ENCODE results near the gene RASL10A. TPM values are rescaled to one million over a fixed set of nuclear protein-coding genes. Genes with fewer than 3 reads are reported as not detected.
"Not testable (repeated sequence)": the region's sequence is repeated elsewhere in the genome, so short reads cannot be mapped to it uniquely, and the experiment has no call there.

RASL10A gene, protein sequence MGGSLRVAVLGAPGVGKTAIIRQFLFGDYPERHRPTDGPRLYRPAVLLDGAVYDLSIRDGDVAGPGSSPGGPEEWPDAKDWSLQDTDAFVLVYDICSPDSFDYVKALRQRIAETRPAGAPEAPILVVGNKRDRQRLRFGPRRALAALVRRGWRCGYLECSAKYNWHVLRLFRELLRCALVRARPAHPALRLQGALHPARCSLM
- 2.0 TPM for total RNA-seq

DNA sequence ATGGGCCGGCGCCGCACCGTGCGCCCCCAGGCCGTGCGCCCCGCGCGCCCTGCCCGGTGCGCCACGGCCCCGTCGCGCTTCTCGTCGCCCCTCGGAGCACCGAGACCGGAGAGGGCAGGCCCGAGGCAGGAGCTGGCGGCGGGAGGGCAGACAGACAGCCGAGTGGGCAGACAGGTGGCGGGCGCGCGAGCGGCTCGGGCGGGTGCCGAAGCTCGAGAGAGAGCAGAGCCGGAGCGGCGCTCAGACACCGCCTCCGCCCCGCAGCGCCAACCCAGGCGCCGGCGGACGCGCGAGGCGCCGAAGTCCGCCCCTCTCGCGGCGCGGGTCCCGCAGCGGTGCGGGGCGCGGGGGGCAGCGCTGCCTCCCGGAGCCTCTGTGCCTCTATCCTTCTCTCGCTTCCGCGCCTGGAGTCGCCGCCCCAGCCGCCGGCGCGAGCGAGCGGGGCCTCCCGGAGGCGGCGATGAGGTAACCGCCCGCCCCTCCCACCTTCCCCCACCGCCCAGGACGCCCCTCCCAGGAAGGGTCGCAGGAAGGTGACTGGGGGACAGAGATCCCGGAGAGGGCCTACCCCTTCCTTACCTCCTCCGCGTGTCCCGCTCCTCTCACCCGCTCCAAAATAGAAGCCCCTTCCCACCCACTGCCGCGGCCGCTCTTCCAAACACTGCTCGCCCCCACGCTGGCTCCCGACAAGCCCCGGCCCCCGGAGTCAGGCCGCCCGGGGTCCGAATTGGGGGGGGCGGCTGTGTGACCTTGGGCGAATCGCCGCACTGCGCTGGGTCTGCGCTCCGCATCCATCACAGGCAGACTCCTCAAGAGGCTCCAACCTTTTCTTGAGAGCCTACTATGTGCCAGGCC, at the start of gene RASL10A:
Gene RASL10A, minus strand, starts transcription at position 412 of the 855 bp plus-strand sequence. CDS start 451 bp downstream, outside the sequence.
- DNase-seq (ENCODE audit: low spot score in 2 of 2) (peak in 1 of 2 donors; percentile 54), FAIRE-seq (no peak)

DNA sequence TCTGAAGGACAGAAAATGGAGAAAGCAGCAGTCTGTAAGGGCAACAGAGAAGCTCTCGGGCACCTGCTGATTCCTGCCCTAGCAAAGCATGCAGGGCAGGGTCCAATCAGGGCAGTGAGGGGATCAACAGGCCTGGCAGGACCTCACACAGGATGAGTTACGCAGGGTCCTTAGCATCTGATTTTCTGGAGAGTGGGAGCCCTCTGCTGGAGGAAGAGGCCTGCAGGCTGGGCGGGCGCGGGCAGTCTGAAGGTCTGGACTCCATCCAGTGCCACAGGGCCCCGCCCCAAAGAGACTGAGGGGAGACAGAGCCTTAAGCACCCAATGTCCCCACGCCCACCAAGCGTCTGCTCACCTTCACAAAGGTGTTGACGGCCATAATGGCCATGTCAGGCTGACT, 44.0 kb upstream of the RASL10A start:
- peak in 1 of 2 donors; percentile 71 for DNase-seq (ENCODE audit: low spot score in 2 of 2)
- FAIRE-seq: no peak

DNA sequence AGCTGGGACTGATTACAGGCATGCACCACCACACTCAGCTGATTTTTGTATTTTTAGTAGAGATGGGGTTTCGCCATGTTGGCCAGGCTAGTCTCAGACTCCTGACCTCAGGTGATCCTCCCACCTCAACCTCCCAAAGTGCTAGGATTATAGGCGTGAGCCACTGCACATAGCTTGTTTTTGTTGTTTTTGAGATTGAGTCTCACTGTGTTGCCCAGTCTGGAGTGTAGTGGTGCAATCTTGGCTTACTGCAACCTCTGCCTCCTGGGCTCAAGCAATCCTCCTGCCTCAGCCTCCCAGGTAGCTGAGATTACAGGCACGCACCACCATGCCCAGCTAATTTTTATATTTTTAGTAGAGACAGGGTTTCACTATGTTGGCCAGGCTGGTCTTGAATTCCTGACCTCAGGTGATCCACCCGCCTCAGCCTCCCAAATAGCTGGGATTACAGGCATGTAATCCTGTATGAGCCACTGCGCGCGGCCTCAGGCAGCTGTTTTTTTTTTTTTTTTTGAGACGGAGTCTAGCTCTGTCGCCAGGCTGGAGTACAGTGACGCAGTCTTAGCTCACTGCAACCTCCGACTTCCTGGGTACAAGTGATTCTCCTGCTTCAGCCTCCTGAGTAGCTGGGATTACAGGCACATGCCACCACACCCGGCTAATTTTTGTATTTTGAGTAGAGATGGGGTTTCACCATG, 41.8 kb upstream of the RASL10A start:
- DNase-seq (ENCODE audit: low spot score in 2 of 2); FAIRE-seq: not testable (repeated sequence)

DNA sequence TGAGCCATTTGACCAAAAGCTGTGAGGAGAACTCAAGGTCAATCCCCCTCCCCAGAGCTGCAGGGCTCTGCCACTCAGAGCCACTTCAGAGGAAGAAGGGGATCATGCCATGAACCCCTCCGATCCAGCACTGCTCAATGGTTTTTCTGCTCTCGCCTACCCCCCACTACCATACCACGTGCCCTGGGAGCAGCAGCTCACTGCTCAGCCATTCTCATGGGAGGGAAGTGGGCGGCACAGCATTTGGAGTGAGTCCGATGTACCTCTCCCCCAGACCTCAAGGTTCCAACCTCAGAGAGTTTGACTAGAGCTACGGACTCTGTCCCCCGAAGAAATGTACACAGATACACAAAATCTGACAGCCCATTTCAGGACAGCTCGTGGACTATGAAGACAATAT, 38.4 kb upstream of the RASL10A start:
- DNase-seq (ENCODE audit: low spot score in 2 of 2) (no peak), FAIRE-seq (no peak)

DNA sequence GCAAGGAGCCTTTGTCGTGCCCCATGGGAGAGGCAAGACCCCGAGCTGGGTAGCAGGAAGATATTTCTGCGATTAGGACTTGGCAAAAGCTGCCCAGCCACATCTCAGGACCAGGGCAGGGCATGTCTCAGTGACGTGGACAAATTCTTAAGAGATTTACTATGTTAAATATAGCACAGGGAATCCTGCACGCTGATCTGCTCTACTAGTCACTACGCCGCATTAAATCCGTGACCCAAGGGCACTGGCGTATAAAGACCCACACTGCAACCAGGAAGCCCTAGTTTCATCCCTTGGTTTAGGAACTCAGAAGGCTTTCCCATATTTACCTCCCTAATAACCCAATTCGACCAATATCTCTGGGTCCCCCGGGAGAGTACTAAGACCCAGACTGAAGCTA, 37.8 kb upstream of the RASL10A start:
- DNase-seq (ENCODE audit: low spot score in 2 of 2): no peak
- no peak for FAIRE-seq

DNA sequence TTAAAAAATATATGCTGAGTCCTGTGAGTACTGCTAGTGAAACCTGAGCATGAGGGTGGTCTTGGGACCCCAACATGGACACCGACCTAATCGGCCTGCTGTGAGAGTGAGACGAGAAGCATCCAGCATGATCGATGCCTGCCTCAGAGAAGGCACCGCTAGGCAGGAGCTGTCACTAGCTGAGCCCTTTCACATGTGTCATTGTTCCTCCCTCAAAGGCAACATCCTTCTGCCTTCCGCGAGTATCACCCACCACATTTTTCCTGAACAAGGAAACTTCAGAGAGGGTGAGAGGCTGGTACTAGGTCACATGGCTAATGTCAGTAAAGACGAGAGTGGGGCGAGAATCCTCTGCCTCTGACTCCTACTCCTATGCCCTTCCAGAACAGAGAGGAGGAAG, 37.3 kb upstream of the RASL10A start:
- DNase-seq (ENCODE audit: low spot score in 2 of 2): no peak
- FAIRE-seq: no peak

DNA sequence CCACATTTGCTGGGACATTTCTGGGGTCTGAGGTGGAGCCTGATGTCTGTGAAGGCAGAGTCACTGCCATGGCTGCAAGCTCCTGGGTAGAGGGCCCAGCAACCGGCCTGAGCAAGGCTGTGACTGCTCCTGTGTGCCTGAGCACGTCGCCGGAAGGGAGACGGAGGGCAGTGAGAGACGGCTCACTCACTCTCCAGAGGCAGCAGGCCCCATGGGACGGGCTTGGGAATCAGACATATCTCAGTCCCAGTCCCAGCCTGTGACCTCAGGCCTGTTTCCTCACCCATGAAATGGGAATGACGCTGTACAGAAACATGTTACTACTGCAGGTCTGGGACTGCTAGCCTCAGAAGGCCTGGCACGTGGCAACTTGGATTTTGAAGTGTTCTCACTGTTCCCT, 36.4 kb upstream of the RASL10A start:
- FAIRE-seq (no peak), DNase-seq (ENCODE audit: low spot score in 2 of 2) (no peak)

DNA sequence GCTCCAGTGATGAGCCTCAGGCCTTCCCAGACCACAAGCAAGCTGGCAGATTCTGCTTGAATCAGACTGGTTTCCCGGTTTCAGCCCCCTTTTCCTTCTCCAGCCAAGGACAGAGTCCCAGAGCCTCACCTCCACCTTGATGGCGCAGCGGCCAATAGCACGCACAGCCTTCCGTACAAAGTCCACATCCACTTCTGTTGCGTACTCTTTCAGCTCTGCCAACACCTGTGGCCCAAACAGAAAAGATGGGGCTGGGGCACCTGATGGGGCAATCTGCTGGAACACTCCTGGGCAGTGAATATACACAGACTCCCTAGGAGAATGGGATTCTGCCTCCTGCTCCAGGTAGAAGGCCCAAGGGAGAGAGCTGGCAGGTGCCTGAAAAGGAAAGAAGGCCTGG, 35.5 kb upstream of the RASL10A start:
- DNase-seq (ENCODE audit: low spot score in 2 of 2) (no peak), FAIRE-seq (no peak)

DNA sequence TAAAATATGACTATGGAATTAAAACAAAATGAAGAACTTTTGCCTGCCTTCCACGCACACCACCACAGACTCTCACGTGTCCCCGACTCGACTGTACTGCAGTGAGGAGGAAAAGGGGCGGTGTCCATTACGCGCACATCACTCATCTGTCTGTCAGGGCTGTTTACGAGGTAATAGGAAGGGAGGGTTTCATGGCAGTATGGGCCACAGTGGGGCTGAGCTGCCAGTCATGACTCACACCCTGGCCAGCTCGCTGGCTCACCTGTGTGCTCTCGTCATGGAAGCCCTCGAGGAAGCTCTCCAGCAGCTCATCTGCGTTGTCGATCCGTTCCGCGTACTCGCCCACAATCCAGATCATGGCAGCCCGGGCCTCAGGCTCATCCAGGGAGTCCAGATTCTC, 33.5 kb upstream of the RASL10A start:
- FAIRE-seq (no peak), DNase-seq (ENCODE audit: low spot score in 2 of 2) (no peak)

DNA sequence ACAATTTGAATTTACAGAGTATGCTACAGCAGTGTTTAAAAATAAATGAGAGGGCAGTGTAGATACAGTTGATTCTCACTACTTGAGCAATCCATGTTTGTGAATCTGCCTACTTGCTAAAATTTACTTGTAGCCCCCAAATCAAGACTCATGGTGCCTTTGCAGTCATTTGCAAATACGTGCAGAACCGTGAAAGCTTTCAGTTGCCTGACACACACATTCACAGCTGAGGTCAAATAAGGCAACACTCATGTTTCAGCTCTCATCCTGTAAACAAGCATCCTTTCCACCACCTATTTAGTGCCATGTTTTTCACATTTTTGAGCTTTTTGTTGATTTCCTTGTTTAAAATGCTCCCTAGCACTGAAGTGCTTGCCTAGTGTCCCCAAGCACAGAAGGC, 32.5 kb upstream of the RASL10A start:
- DNase-seq (ENCODE audit: low spot score in 2 of 2): no peak
- no peak for FAIRE-seq

DNA sequence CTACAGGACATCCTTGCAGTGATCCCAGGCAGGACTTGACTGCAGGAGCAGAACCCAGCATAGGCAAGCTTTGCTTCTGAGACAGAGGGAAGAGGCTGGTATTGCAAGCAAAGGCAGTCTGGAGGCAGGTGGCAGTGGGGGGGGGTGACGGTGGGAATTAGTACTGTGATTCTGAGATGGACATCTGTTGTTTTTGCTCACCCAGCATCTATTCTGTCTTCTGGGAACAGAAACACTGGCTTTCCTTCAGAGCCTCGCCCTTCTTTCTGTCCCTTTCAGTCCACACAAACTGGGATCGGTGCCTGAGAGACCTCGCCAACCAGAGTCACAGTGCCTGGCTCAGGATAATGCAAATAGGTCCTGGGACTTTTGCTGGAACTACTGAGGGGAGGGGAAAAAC, 31.2 kb upstream of the RASL10A start:
- no peak for FAIRE-seq
- no peak for DNase-seq (ENCODE audit: low spot score in 2 of 2)

DNA sequence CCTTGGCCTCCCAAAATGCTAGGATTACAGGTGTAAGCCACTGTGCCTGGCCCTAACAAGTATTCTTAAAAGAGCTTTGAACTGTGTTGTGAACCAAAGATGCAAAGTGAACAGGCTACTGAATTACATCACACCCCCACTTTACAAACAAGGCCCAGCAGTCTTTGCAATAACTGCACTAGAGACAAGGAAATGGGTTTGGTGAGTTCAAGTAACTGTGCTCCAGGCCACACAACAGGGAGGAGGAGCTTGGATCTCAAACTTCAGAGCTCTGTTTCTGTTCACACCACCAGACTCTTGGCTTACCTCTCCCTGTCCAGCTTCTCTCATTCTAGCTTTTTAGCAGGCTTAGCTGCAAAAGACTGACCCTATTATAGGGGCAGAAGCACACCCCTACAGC, 30.4 kb upstream of the RASL10A start:
- FAIRE-seq (no peak), DNase-seq (ENCODE audit: low spot score in 2 of 2) (no peak)

DNA sequence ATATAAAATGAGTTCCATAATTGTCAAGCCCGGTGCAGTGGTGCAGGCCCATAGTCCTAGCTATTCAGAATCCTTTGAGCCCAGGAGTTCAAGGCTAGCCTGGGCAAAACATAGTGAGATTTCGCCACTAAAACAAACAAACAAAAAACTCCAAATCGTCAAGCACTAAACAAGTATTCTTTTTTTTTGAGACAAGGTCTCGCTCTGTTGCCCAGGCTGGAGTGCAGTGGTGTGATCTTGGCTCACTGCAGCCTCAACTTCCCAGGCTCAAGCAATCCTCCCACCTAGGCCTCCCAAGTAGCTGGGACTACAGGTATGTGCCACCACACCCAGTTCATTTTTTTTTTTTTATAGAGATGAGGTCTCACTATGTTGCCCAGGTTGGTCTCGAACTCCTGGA, 29.4 kb upstream of the RASL10A start:
- DNase-seq (ENCODE audit: low spot score in 2 of 2); FAIRE-seq: not testable (repeated sequence)

DNA sequence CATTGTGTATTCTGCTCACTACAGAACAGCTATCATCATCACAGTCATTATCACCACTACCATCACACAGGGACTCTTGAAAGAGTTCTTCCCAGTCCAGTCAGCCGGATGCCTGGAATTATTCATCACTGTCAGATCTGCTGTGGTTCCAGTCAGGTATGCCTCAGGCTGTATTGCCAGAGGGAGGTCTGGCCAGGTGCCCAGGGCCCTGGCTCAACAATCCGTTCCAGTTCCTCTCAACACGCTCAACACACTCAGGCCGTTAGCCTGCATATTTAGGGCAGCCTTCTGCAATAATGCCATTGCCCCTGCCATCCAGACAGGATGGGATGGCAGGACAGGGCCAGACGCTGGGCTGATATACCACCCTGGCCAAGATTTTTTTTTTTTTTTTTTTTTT, 28.6 kb upstream of the RASL10A start:
- FAIRE-seq (no peak), DNase-seq (ENCODE audit: low spot score in 2 of 2) (no peak)

DNA sequence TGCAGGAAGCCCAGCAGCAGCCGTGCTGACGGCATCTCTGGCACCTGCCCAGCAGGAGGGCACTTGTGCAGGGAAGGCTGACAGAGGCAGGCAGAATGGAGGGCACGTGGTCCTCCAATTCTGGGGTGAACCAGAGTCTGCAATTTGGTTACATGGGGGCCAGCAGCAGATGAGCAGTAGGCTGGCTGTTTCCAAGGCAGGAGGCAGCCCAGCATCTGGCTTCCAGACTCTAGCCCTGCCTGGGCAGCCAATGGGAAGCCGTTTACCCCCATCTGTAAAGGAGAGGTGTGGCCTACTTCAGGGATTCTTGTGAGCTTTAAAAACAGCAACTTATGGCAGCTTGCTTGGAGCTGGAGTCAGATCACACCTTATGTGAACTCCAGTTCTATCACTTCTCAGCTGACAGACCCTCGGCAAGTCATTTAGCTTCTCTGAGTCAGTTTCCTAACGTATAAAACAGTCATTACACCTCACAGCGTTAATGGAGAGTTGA, 27.9 kb upstream of the RASL10A start:
- FAIRE-seq (no peak), DNase-seq (ENCODE audit: low spot score in 2 of 2) (peak in 1 of 2 donors; percentile 72)

DNA sequence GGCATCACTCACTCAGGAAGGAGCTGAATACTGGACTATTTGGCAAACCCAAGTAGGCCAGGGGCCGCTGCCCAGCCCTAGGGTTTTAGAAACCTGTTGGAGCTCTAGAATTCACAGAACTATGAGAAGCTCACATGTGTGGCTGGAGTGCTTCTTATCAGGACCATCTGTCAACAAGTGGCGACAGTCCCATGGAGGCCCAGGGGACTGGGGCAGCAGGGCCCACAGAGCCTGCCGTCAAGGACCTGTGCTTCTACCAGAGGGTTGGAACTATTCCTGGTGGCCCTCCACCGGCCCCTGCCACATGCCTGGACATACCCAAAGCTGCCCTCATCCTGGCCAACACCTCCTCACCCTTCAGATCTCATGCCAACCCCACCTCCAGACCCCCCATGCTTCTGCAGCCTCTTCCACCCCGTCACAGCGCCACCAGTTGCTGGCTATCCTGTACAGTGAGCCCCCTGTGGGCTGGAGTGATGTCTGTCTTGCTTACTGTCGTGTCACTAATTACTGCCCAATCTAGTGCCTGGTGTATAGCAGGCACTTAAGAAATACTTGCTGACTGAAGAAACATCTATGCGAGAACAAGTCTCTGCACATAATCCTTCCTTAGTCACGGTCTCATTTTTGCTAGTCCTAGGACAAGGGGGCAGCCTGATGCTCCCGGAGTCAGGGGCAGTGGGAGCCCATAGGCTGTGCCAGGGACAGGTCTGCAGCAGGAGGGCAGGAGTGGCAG, 27.2 kb upstream of the RASL10A start:
- DNase-seq (ENCODE audit: low spot score in 2 of 2) (no peak), FAIRE-seq (no peak)

DNA sequence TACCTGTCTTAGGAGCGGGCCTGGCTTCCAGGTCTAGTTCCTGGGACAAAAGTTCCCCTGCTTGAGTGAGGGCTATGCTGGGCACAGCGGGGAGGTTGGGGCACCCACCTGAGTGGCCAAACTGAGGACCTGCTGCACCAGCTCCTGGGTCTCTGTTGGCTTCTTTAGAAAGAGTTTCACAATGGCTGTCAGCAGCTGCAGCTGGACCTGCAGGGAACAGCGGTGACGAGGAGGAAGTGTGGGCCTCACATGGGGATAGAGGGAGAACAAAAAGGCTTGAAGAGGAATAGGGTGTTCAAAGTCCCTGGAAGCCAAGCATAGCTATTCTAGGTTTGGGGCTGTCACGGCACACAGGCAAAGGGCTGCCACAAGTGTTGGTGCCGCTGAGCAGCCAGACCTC, 26.7 kb upstream of the RASL10A start:
- DNase-seq (ENCODE audit: low spot score in 2 of 2) (no peak), FAIRE-seq (no peak)

DNA sequence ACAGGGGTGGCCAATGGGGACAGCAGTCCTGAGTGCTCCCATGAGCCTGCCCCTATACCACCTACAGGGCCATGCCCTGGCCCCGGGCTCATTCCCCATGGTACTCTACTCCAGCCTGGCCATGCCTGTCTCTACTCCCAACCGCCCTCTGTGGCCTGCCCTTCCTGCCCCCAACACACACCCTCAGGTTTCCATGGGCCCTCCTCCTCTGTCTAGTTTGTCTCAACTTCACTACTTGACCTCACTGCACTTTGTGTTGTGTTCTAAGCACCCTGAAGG, 26.3 kb upstream of the RASL10A start:
- DNase-seq (ENCODE audit: low spot score in 2 of 2) (no peak), FAIRE-seq (no peak)

DNA sequence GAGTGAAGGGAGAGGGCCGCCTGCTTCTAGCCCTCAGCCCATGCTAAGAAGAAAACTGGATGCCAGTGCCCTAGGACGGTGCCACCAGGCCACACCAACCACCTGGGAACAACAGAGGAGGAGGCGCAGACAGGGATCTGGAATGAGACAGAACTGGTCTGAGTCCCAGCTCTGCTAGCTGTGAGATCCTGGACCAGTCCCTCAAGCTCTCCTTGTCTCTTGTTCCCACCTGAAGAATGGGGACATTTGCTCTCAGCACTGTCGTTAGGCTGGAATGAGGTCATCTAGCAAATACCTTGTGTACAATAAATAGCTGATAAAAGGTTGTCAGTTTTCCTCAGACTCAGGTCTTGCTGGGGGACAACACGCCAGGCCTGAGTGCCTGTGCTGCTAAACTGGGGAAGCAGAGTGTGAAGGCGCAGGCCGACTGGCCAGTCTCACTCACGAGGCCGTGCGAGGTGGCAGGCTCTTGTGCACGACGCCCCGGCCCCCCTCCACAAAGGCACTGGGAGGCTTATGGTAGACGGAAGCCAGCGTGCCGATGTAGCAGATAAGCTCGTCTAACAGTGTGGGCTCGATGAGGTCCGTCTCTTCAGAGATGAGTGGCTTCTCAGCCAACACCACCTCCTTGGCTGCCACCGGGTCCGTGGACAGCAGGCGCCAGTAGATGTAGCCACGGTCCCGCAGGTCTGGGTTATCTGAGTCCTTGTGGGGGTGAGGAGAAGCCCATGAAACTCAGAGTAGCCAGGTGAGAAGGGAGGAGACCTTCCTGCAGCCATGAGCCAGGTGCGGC, 25.8 kb upstream of the RASL10A start:
- DNase-seq (ENCODE audit: low spot score in 2 of 2) (no peak), FAIRE-seq (no peak)

DNA sequence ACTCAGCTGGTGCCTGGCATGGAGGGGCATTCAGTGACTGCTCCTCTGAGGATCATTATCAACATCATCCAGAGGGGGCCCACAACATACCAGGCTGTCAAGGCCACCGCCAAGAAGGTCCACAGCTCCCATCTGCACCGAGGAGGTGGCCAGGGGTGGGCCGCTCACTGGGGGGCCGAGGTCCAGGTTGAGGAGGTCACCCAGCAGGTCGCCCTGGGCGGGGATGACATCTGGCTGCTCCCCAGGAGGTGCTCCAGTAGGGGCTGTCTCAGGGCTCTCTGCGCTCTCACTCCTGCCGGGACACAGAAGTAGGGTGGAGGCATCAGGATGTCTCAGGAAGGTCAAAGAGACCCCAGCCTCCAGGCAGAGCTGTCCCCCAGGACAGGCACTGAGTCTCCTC, 25.1 kb upstream of the RASL10A start:
- DNase-seq (ENCODE audit: low spot score in 2 of 2): no peak
- FAIRE-seq: no peak

Data from frontal cortex (tissue), 4 donors.